Neural cell (in vitro differentiated cells): ENCODE results near the gene MS4A13. TPM values are rescaled to one million over a fixed set of nuclear protein-coding genes. Genes with fewer than 3 reads are reported as not detected.

Experiments
- H2AFZ ChIP-seq: fragments of 200-600, 300-800 bp; sonication (generic), shearing (Covaris generic); 2 replicates; pipeline ENCODE4 v1.6.0; 2014; ENCODE audit warnings: low read depth, mild to moderate bottlenecking, antibody characterized with exemption, low read length, moderate library complexity
- H3F3A ChIP-seq: fragments of 200-600 bp; shearing (Covaris generic); 2 replicates; pipeline ENCODE4 v1.6.1; 2016; ENCODE audit warnings: mild to moderate bottlenecking, moderate library complexity, mixed read lengths, antibody characterized with exemption, low read length; ENCODE audit not compliant: insufficient read depth, poor library complexity, severe bottlenecking
- H3K27ac ChIP-seq: fragments of 200-600, 300-800 bp; sonication (generic), shearing (Covaris generic); 2 replicates; pipeline ENCODE4 v1.5.1; 2014; ENCODE audit warnings: mild to moderate bottlenecking, low read length, moderate library complexity
- H3K27me3 ChIP-seq: fragments of 300-800, 200-600 bp; sonication (generic), shearing (Covaris generic); 2 replicates; pipeline ENCODE4 v1.6.0; 2014; ENCODE audit warnings: mild to moderate bottlenecking, low read depth, low read length, moderate library complexity; ENCODE audit not compliant: insufficient read depth
- H3K36me3 ChIP-seq: fragments of 300-800, 200-600 bp; sonication (generic), shearing (Covaris generic); 2 replicates; pipeline ENCODE4 v1.5.1; 2014; ENCODE audit warnings: mild to moderate bottlenecking, antibody characterized with exemption, low read length, moderate library complexity; ENCODE audit not compliant: insufficient read depth
- H3K4me2 ChIP-seq: fragments of 300-800, 200-600 bp; sonication (generic), shearing (Covaris generic); 2 replicates; pipeline ENCODE4 v1.6.0; 2014; ENCODE audit warnings: mild to moderate bottlenecking, low read length
- H3K4me3 ChIP-seq: fragments of 300-800, 200-600 bp; sonication (generic), shearing (Covaris generic); 2 replicates; pipeline ENCODE4 v1.5.1; 2014; ENCODE audit warnings: mild to moderate bottlenecking, low read length, moderate library complexity
- H3K79me2 ChIP-seq: fragments of 200-600 bp; shearing (Covaris generic); replicated peaks from 2 replicates; pipeline ENCODE4 v1.6.0; 2014; ENCODE audit warnings: mild to moderate bottlenecking, low read length, moderate library complexity; ENCODE audit not compliant: insufficient read depth
- H3K9ac ChIP-seq: fragments of 300-800, 200-600 bp; sonication (generic), shearing (Covaris generic); 2 replicates; pipeline ENCODE4 v1.6.1; 2016; ENCODE audit warnings: mild to moderate bottlenecking, low read length, mixed read lengths
- H3K9me2 ChIP-seq: fragments of 200-600 bp; shearing (Covaris generic); 2 replicates; pipeline ENCODE4 v1.6.1; 2016; ENCODE audit warnings: mild to moderate bottlenecking, low read length, mixed read lengths; ENCODE audit not compliant: insufficient read depth
- H3K9me3 ChIP-seq: fragments of 200-600, 300-800 bp; sonication (generic), shearing (Covaris generic); 2 replicates; pipeline ENCODE4 v1.6.1; 2016; ENCODE audit warnings: mild to moderate bottlenecking, mixed run types, low read length, moderate library complexity, mixed read lengths
- H4K20me1 ChIP-seq: fragments of 200-600 bp; shearing (Covaris generic); 2 replicates; pipeline ENCODE4 v1.6.1; 2016; ENCODE audit warnings: mild to moderate bottlenecking, mixed run types; ENCODE audit not compliant: insufficient read depth
- MXI1 ChIP-seq: fragments of 450-650 bp; conservative IDR thresholded peaks from 2 replicates; pipeline ENCODE4 v1.6.1; 2014; ENCODE audit warnings: antibody characterized with exemption, mild to moderate bottlenecking; ENCODE audit not compliant: poor library complexity, severe bottlenecking
- POLR2AphosphoS5 ChIP-seq: IDR thresholded peaks from 2 replicates; pipeline ENCODE4 v1.6.1; 2012
- RAD21 ChIP-seq: fragments of 450-650 bp; conservative IDR thresholded peaks from 2 replicates; pipeline ENCODE4 v1.6.1; 2014; ENCODE audit warnings: antibody characterized with exemption, mild to moderate bottlenecking, moderate library complexity
- SMC3 ChIP-seq: fragments of 450-650 bp; conservative IDR thresholded peaks from 2 replicates; pipeline ENCODE4 v1.6.1; 2014; ENCODE audit warnings: antibody characterized with exemption, mild to moderate bottlenecking, moderate library complexity; ENCODE audit not compliant: poor library complexity
- TAF1 ChIP-seq: IDR thresholded peaks from 2 replicates; pipeline ENCODE4 v1.6.1; 2012; ENCODE audit warnings: low read depth
- polyA plus RNA-seq: library from polyadenylated mRNA; depleted of rRNA; stranded (reverse); fragments of >200 nt; gene quantifications from 2 replicates; pipeline ENCODE4 v1.2.3, GENCODE V29; 2014
- TF ChIP-seq, protein P1 (sequence below): fragments of 450-650 bp; IDR thresholded peaks from 2 replicates; pipeline ENCODE4 v1.5.1; 2014; ENCODE audit warnings: antibody characterized with exemption, mild to moderate bottlenecking, moderate library complexity; ENCODE audit not compliant: poor library complexity, severe bottlenecking

MS4A13 gene
- polyA plus RNA-seq, 1 donor from 2014 or later, result not detected

DNA sequence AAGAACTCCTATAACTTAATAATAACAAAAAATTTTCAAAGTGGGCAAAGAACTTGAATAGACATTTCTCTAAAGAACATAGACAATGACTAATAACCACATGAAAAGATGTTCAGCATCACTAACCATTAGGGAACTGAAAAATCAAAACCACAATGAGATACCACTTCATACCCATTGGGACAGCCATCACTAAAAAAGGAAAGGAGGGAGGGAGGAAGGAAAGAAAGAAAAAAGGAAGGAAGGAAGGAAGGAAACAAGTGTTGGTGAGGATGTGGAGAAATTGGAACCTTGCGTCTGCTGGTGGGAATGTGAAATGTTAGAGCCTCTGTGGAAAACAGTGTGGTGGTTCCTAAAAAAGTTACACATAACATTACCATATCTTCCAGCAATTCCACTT lies 55.8 kb downstream of the MS4A13 start:
- no peaks in the 10 kb centered on the region for H3K9me3 ChIP-seq
- TF ChIP-seq MXI1 (no peak), RAD21 (no peak), SMC3 (no peak), POLR2AphosphoS5 (no peak), TAF1 (no peak)
- TF ChIP-seq, protein P1, sequence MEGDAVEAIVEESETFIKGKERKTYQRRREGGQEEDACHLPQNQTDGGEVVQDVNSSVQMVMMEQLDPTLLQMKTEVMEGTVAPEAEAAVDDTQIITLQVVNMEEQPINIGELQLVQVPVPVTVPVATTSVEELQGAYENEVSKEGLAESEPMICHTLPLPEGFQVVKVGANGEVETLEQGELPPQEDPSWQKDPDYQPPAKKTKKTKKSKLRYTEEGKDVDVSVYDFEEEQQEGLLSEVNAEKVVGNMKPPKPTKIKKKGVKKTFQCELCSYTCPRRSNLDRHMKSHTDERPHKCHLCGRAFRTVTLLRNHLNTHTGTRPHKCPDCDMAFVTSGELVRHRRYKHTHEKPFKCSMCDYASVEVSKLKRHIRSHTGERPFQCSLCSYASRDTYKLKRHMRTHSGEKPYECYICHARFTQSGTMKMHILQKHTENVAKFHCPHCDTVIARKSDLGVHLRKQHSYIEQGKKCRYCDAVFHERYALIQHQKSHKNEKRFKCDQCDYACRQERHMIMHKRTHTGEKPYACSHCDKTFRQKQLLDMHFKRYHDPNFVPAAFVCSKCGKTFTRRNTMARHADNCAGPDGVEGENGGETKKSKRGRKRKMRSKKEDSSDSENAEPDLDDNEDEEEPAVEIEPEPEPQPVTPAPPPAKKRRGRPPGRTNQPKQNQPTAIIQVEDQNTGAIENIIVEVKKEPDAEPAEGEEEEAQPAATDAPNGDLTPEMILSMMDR, result no peak
- no peak overlapping the region for H3K4me2 ChIP-seq
- H3K9ac ChIP-seq, result no peak overlapping the region
- no peaks in the 10 kb centered on the region for H3K36me3 ChIP-seq
- no peaks in the 10 kb centered on the region for H3K79me2 ChIP-seq
- H3K27ac ChIP-seq, result no peak overlapping the region
- H4K20me1 ChIP-seq, result no peaks in the 10 kb centered on the region
- no peaks in the 10 kb centered on the region for H3F3A ChIP-seq
- no peak overlapping the region for H2AFZ ChIP-seq
- no peak overlapping the region for H3K4me3 ChIP-seq
- no peaks in the 10 kb centered on the region for H3K27me3 ChIP-seq
- H3K9me2 ChIP-seq, result no peaks in the 10 kb centered on the region

DNA sequence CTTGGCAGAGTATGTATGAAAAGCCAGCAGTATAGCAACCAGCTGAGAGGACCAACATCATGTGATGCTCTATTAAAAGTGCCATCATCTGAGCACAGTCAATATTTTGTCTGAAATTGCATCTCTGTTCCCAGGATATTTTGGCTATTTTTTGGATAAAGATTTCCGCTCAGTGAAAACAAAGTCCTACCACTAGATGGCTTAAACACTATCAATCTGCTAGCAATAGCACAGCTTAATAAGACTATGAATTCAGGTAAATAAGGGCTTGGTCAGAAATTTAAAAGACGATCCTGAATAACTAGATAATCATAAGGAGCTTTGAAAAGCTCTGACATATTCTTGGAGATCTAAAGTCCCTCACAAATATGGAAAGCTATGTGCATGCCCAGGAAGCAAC lies 74.4 kb downstream of the MS4A13 start:
- Histone ChIP-seq H3K9me3 (no peaks in the 10 kb centered on the region), H3K4me2 (no peak overlapping the region), H4K20me1 (no peaks in the 10 kb centered on the region), H3K27ac (no peak overlapping the region), H3K4me3 (no peak overlapping the region), H3K9ac (no peak overlapping the region), H3K27me3 (no peaks in the 10 kb centered on the region), H2AFZ (no peak overlapping the region), H3K9me2 (no peaks in the 10 kb centered on the region), H3F3A (no peaks in the 10 kb centered on the region), H3K36me3 (no peaks in the 10 kb centered on the region), H3K79me2 (no peaks in the 10 kb centered on the region)
- TF ChIP-seq TAF1, result no peak

Other genes starting within 250 kb of the MS4A13 start
- gene MS4A4A, start 234.7 kb upstream of the MS4A13 start, polyA plus RNA-seq, result not detected in 2 replicates
- gene MS4A6E, start 188.1 kb upstream of the MS4A13 start, polyA plus RNA-seq, result not detected in 2 replicates
- gene MS4A7, start 136.9 kb upstream of the MS4A13 start, polyA plus RNA-seq, result 0.10 TPM in 1 of 2 replicates, not detected in the other
- gene MS4A14, start 118.9 kb upstream of the MS4A13 start, polyA plus RNA-seq, result not detected in 2 replicates
- gene MS4A5, start 85.8 kb upstream of the MS4A13 start, polyA plus RNA-seq, result not detected in 2 replicates
- gene MS4A1, start 59.5 kb upstream of the MS4A13 start, polyA plus RNA-seq, result not detected in 2 replicates
- not detected in 2 replicates for gene MS4A12, start 22.6 kb upstream of the MS4A13 start, polyA plus RNA-seq
- not detected in 2 replicates for gene MS4A8, start 184.2 kb downstream of the MS4A13 start, polyA plus RNA-seq
- gene MS4A18, start 209.3 kb downstream of the MS4A13 start, polyA plus RNA-seq, result not detected in 2 replicates
- not detected in 2 replicates for gene MS4A15, start 241.5 kb downstream of the MS4A13 start, polyA plus RNA-seq